GM10248 (cell line): ENCODE data around the gene DBNL.

Experiments used
- CTCF ChIA-PET: fragments of 300-600 bp; sonication (Branson Sonifier 250); formaldehyde crosslinking; extraction: SDS; loops from one replicate; lab custom pipeline; 2021; ENCODE audit warnings: antibody characterized with exemption; lab: Yijun Ruan, JAX
- POLR2A ChIA-PET: fragments of 350-650 bp; sonication (Branson Sonifier 250); formaldehyde crosslinking; extraction: SDS; loops from one replicate; lab custom pipeline; 2020; ENCODE audit warnings: antibody characterized with exemption; lab: Yijun Ruan, JAX
- DNase-seq: peaks from one replicate; pipeline ENCODE4 v3.0.0; 2012; ENCODE audit errors: extremely low spot score
- CTCF ChIP-seq: IDR thresholded peaks from 2 replicates; pipeline ENCODE4 v1.5.1; 2012; ENCODE audit warnings: mild to moderate bottlenecking, low read depth; ENCODE audit errors: extremely low read depth, missing control alignments, control extremely low read depth

DBNL gene

GRCh38 chr7:44082541-44083207, 38.2 kb downstream of the DBNL start:
- ChIA-PET CTCF (no interaction called here), POLR2A (no interaction called here)
- DNase-seq: peak; percentile 98
- TF ChIP-seq CTCF: no peak

DNA sequence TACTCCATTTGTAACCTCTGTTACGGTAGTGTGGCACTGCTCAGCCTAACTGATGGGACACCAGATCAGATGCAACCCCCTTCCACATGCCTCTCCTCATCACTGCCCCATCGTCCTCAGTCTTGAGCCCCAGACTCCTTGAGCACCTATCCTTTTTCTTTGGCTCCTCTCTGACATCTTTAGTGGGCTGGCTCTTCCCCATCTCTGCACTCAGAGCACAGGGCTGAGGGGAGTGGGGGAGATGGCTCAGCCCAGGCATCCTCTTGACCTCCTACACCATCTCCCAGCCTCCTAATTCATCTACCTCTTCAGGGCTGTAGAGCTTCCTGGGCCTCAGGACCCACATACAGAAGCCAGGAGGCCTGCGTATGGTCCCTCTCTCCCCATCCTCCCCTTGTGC, 39.3 kb downstream of the DBNL start:
- DNase-seq: no peak
- ChIA-PET POLR2A (no interaction called here), CTCF (interaction anchor here (5.5 kb wide), 1 partner anchor 14 kb away, joined by 42 read pairs; no protein-coding TSS in a partner anchor)
- TF ChIP-seq CTCF: no peak

DNA sequence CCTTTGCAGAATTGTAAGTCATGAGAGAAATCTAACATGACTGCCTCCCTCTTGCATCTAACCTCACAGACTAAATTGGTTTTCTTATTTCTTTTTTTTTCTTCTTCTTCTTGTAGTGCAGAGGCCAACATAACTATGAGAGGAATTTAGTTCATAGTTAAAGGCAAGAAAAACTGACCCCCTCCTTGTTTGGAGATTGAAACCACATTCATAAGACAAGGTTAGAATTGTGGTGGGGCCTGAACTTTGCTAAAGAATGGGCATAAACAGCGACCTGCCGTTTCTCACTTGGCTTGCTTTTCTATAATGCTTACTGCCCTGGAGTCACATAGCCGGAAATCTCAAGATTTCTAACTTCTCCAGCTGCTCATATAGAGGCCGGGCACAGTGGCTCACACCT, 40.2 kb downstream of the DBNL start:
- POLR2A ChIA-PET: no interaction called here
- CTCF ChIA-PET: interaction anchor here (1.1 to 5.5 kb wide), 6 partner anchors 13 to 65 kb away, joined by 3 to 42 read pairs (median 4); no protein-coding TSS in a partner anchor
- no peak for TF ChIP-seq CTCF
- no peak for DNase-seq

- ChIA-PET POLR2A (interaction anchor here (0.6 kb wide), 1 partner anchor 74 kb away, joined by 5 read pairs; no protein-coding TSS in a partner anchor), CTCF (interaction anchor here (1.1 to 5.5 kb wide), 8 partner anchors 10 to 176 kb away, joined by 3 to 42 read pairs (median 3); no protein-coding TSS in a partner anchor)
- DNase-seq: no peak
- TF ChIP-seq CTCF: peak; percentile 28
Measured at GRCh38 chr7:44085546-44085945, 41.0 kb downstream of the DBNL start.

DNA sequence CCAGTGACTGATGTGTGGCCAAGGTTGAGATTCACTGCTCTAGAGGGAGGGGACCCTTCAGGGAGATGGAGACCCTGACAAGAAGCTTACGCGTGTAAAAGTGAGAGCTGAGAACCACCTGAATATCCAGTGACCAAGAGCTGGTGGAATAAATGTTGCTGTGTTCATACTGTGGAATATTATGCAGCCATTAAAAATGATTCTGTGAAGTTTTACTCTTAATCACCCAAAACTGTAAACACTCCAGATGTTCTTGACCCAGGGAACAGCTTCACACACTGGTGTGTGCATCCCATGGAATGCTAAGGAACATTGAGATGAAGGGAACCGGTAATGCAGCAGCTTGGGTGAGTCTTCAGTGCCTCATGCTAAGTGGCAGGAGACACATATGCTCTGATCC, 42.1 kb downstream of the DBNL start:
- DNase-seq: no peak
- POLR2A ChIA-PET: no interaction called here
- TF ChIP-seq CTCF: no peak
- CTCF ChIA-PET: interaction anchor here (1.5 to 5.5 kb wide), 3 partner anchors 11 to 175 kb away, joined by 3 to 42 read pairs (median 3); no protein-coding TSS in a partner anchor

DNA sequence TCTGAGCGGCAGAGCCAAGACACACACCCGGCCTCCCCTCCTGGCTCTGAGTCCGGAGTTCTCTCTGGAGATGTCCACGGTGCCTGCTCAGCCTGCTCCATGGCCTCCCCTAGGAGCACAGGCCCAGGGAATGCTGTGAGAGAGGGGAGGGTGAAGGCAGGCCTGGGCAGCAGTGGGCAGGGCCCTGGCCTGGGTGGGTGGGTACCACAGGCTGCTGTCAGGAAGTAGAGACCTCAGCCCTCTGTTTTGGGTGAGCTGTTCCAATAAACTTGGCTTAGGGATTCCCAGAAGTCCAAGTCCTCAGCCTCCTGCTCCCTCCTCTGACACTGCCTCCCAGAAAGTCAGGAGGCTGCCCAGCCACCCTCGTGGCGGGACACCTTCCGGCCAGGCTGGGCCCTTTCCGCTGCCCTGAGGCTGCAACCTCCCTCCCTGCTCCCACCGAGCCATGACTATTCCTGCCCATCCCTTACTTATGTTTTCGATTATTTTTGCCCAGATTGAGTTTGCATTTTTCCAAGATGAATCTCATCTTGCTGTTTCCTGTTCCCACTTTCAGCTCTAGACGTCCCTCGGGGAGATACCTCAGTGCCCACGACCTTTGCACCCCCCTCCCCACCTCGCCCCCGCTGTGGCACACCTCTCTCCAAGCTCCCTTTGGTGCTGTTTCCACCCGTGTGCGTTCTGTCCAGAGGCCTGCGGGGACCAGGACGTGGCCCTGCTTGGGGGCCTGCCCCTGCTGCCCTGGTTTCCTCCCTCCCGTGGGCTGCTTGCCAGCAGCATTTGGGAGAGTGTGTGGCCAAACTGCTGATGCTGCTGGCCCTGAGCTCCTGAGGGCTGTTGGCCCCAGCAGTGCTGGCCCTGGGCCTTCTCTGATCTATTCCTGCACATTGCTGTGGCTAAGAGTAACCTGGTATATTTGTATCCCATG, 43.7 kb downstream of the DBNL start:
- TF ChIP-seq CTCF: no peak
- CTCF ChIA-PET: interaction anchor here (1.4 to 5.5 kb wide), 3 partner anchors 9 to 50 kb away, joined by 3 to 42 read pairs (median 3); no protein-coding TSS in a partner anchor
- no peak for DNase-seq
- POLR2A ChIA-PET: no interaction called here
